ENCODE results near the gene TMC7. TPM values are rescaled to one million over a fixed set of nuclear protein-coding genes. Genes with fewer than 3 reads are reported as not detected.

Gene TMC7
- total and polyA plus RNA-seq, 4 donors, result 0.06 to 0.42 (median 0.09) TPM

DNA sequence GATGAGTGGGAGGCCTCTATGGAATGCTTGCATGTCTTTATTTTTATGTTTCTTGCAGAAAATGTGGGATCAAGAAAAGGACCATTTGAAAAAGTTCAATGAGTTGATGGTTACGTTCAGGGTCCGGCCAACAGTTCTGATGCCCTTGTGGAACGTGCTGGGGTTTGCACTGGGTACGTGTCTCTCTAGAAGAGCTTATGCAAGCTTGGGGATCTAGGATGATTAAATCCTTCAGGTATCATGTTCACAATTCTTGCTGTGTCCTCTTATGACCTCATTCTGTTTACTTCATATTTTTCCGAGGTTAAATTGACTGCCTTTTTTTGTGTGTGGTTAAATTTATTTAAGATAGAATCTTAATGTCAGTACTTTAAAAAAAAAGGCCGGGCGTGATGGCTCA, 90.1 kb downstream of the TMC7 start:
- WGBS, result 77% methylated on average over 7 of the region's 7 CpGs
- H3K27me3 ChIP-seq (ENCODE audit: control insufficient read depth in 4 of 4, insufficient read depth in 4 of 4, low read length in 3 of 4), result no peaks in the 10 kb centered on the region
- H3K4me3 ChIP-seq (ENCODE audit: low read depth in 1 of 3, low read length in 3 of 3), result no peak overlapping the region
- peaks cover 0 to 6% (median 5%) of the 10 kb centered on the region in 4 donors for H3K4me1 ChIP-seq (ENCODE audit: control insufficient read depth in 4 of 4, insufficient read depth in 4 of 4, low read length in 3 of 4)
- no peak overlapping the region for H3K9ac ChIP-seq (ENCODE audit: low read depth in 1 of 2, low read length in 2 of 2)
- H3K9me3 ChIP-seq (ENCODE audit: control insufficient read depth in 4 of 4, low read length in 3 of 4), result no peaks in the 10 kb centered on the region
- DNase-seq (ENCODE audit: low spot score), result no peak
- peaks cover 9 to 33% (median 13%) of the 10 kb centered on the region in 4 donors for H3K36me3 ChIP-seq (ENCODE audit: control insufficient read depth in 4 of 4, insufficient read depth in 3 of 4, low read depth in 1 of 4, low read length in 3 of 4)
- TF ChIP-seq EGR1 (IDR thresholded peaks at IDR 0.05; ENCODE audit: low read depth in 2 of 2) (no peak), NR2F2 (IDR thresholded peaks at IDR 0.05) (no peak), FOXA2 (IDR thresholded peaks at IDR 0.05) (no peak), HNF4G (IDR thresholded peaks at IDR 0.05) (no peak), GABPA (IDR thresholded peaks at IDR 0.05 in 1 of 2, conservative IDR thresholded peaks at IDR 0.05 in 1 of 2) (no peak), YY1 (IDR thresholded peaks at IDR 0.05) (no peak), SP1 (IDR thresholded peaks at IDR 0.05) (no peak), FOXA1 (IDR thresholded peaks at IDR 0.05) (no peak), RXRA (IDR thresholded peaks at IDR 0.05) (no peak), TAF1 (conservative IDR thresholded peaks at IDR 0.05) (no peak), RAD21 (IDR thresholded peaks at IDR 0.05) (no peak), HNF4A (conservative IDR thresholded peaks at IDR 0.05) (no peak), JUND (IDR thresholded peaks at IDR 0.05) (no peak)
- TF ChIP-seq, protein P1, sequence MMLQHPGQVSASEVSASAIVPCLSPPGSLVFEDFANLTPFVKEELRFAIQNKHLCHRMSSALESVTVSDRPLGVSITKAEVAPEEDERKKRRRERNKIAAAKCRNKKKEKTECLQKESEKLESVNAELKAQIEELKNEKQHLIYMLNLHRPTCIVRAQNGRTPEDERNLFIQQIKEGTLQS (IDR thresholded peaks at IDR 0.05), result no peak
- TF ChIP-seq, protein P2, sequence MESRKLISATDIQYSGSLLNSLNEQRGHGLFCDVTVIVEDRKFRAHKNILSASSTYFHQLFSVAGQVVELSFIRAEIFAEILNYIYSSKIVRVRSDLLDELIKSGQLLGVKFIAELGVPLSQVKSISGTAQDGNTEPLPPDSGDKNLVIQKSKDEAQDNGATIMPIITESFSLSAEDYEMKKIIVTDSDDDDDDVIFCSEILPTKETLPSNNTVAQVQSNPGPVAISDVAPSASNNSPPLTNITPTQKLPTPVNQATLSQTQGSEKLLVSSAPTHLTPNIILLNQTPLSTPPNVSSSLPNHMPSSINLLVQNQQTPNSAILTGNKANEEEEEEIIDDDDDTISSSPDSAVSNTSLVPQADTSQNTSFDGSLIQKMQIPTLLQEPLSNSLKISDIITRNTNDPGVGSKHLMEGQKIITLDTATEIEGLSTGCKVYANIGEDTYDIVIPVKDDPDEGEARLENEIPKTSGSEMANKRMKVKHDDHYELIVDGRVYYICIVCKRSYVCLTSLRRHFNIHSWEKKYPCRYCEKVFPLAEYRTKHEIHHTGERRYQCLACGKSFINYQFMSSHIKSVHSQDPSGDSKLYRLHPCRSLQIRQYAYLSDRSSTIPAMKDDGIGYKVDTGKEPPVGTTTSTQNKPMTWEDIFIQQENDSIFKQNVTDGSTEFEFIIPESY (IDR thresholded peaks at IDR 0.05), result no peak
- TF ChIP-seq, protein P3, sequence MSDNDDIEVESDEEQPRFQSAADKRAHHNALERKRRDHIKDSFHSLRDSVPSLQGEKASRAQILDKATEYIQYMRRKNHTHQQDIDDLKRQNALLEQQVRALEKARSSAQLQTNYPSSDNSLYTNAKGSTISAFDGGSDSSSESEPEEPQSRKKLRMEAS (IDR thresholded peaks at IDR 0.05), result no peak
- TF ChIP-seq, protein P4, sequence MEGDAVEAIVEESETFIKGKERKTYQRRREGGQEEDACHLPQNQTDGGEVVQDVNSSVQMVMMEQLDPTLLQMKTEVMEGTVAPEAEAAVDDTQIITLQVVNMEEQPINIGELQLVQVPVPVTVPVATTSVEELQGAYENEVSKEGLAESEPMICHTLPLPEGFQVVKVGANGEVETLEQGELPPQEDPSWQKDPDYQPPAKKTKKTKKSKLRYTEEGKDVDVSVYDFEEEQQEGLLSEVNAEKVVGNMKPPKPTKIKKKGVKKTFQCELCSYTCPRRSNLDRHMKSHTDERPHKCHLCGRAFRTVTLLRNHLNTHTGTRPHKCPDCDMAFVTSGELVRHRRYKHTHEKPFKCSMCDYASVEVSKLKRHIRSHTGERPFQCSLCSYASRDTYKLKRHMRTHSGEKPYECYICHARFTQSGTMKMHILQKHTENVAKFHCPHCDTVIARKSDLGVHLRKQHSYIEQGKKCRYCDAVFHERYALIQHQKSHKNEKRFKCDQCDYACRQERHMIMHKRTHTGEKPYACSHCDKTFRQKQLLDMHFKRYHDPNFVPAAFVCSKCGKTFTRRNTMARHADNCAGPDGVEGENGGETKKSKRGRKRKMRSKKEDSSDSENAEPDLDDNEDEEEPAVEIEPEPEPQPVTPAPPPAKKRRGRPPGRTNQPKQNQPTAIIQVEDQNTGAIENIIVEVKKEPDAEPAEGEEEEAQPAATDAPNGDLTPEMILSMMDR (IDR thresholded peaks at IDR 0.05; ENCODE audit: low read depth, low read length, missing input control), result no peak
- TF ChIP-seq, protein P5, sequence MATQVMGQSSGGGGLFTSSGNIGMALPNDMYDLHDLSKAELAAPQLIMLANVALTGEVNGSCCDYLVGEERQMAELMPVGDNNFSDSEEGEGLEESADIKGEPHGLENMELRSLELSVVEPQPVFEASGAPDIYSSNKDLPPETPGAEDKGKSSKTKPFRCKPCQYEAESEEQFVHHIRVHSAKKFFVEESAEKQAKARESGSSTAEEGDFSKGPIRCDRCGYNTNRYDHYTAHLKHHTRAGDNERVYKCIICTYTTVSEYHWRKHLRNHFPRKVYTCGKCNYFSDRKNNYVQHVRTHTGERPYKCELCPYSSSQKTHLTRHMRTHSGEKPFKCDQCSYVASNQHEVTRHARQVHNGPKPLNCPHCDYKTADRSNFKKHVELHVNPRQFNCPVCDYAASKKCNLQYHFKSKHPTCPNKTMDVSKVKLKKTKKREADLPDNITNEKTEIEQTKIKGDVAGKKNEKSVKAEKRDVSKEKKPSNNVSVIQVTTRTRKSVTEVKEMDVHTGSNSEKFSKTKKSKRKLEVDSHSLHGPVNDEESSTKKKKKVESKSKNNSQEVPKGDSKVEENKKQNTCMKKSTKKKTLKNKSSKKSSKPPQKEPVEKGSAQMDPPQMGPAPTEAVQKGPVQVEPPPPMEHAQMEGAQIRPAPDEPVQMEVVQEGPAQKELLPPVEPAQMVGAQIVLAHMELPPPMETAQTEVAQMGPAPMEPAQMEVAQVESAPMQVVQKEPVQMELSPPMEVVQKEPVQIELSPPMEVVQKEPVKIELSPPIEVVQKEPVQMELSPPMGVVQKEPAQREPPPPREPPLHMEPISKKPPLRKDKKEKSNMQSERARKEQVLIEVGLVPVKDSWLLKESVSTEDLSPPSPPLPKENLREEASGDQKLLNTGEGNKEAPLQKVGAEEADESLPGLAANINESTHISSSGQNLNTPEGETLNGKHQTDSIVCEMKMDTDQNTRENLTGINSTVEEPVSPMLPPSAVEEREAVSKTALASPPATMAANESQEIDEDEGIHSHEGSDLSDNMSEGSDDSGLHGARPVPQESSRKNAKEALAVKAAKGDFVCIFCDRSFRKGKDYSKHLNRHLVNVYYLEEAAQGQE (IDR thresholded peaks at IDR 0.05), result no peak
- H3K27ac ChIP-seq (ENCODE audit: low read depth in 1 of 2, low read length in 2 of 2), result no peak overlapping the region

Data from liver (tissue), 9 donors.